ENCODE data around the gene TTLL3.

- TF ChIP-seq JUN (IDR thresholded peaks at IDR 0.05; ENCODE audit: borderline replicate concordance, insufficient read depth, insufficient read length, low read depth) (no peak), CTCF (IDR thresholded peaks at IDR 0.05; ENCODE audit: extremely low read depth in 1 of 2, insufficient read depth in 1 of 2, low read depth in 1 of 2, low read length in 2 of 2) (no peak), POLR2A (IDR thresholded peaks at IDR 0.05; ENCODE audit: low read depth, low read length) (no peak), POLR2AphosphoS5 (IDR thresholded peaks at IDR 0.05; ENCODE audit: insufficient read depth, low read depth, low read length) (no peak), EZH2 (IDR thresholded peaks at IDR 0.05; ENCODE audit: borderline replicate concordance, low read depth, low read length, severe bottlenecking) (no peak), FOS (IDR thresholded peaks at IDR 0.05; ENCODE audit: borderline replicate concordance, insufficient read depth, low read length) (no peak)
Observed at GRCh38 chr3:9777694-9778021, 32.4 kb upstream of the TTLL3 start.

Data from endothelial cell of umbilical vein (primary cell).